Activated CD8-positive, alpha-beta T cell treated with anti-CD3 and anti-CD28 coated beads for 36 hours (primary cell): ENCODE results near the gene GPER1. TPM values are rescaled to one million over a fixed set of nuclear protein-coding genes. Genes with fewer than 3 reads are reported as not detected.

Experiments used
- ATAC-seq: fragments of 200-7000 bp; cut with Tn5 transposase; one replicate; pipeline ENCODE4 v1.10.0; 2021; ENCODE audit warnings: mild to moderate bottlenecking, moderate library complexity
- CTCF ChIA-PET: fragments of 350-600 bp; sonication (Branson Sonifier 250); formaldehyde crosslinking; loops from one replicate; lab custom pipeline; 2021; ENCODE audit warnings: antibody characterized with exemption; lab: Charles Lee
- POLR2A ChIA-PET: fragments of 350-600 bp; sonication (Branson Sonifier 250); formaldehyde crosslinking; loops from one replicate; lab custom pipeline; 2021; ENCODE audit warnings: antibody characterized with exemption; lab: Charles Lee
- DNase-seq: peaks from one replicate; pipeline ENCODE4 v3.0.0-alpha.2; 2020
- H3K27ac Mint-ChIP-seq: one replicate; pipeline ENCODE4 v1.8.0; 2021; ENCODE audit warnings: mild to moderate bottlenecking, mixed read lengths
- H3K27me3 Mint-ChIP-seq: one replicate; pipeline ENCODE4 v1.8.0; 2021; ENCODE audit warnings: mixed read lengths
- H3K36me3 Mint-ChIP-seq: one replicate; pipeline ENCODE4 v1.8.0; 2021; ENCODE audit warnings: low read depth, mixed read lengths
- H3K4me1 Mint-ChIP-seq: one replicate; pipeline ENCODE4 v1.8.0; 2021; ENCODE audit warnings: low read depth, mixed read lengths
- H3K4me3 Mint-ChIP-seq: one replicate; pipeline ENCODE4 v1.8.0; 2021; ENCODE audit warnings: mild to moderate bottlenecking, moderate library complexity, mixed read lengths
- H3K9me3 Mint-ChIP-seq: one replicate; pipeline ENCODE4 v1.8.0; 2021; ENCODE audit warnings: mixed read lengths
- intact Hi-C: fragments of 100-400 bp; cut with micrococcal nuclease; formaldehyde crosslinking; loops from one replicate; pipeline ENCODE4 v1.10.0; 2022
- total RNA-seq, 2 experiments: library from RNA; stranded (reverse); gene quantifications; one replicate each; pipeline ENCODE4 v1.2.3, GENCODE V29; 2021
- TF ChIP-seq, protein P1 (sequence below): fragments of 200-600 bp; IDR thresholded peaks from one replicate; pipeline ENCODE4 v1.8.0; 2022; ENCODE audit warnings: antibody characterized with exemption, mild to moderate bottlenecking

Gene GPER1
- total RNA-seq, 2 experiments from 2014 or later = 0.16 to 0.18 TPM

- POLR2A ChIA-PET = no interaction called here
- no peak for ATAC-seq
Measured at GRCh38 chr7:1122832-1123501, 35.1 kb downstream of the GPER1 start.

GRCh38 chr7:1123715-1124114 is 35.8 kb downstream of the GPER1 start:
- intact Hi-C loops = no loop called here
- Mint-ChIP-seq H3K36me3 (peaks cover 1% of the 10 kb centered on the region), H3K4me3 (no peak overlapping the region), H3K4me1 (peaks cover 6% of the 10 kb centered on the region), H3K9me3 (no peaks in the 10 kb centered on the region), H3K27ac (no peak overlapping the region), H3K27me3 (no peaks in the 10 kb centered on the region)
- DNase-seq (no peak), ATAC-seq (no peak)
- TF ChIP-seq, protein P1, sequence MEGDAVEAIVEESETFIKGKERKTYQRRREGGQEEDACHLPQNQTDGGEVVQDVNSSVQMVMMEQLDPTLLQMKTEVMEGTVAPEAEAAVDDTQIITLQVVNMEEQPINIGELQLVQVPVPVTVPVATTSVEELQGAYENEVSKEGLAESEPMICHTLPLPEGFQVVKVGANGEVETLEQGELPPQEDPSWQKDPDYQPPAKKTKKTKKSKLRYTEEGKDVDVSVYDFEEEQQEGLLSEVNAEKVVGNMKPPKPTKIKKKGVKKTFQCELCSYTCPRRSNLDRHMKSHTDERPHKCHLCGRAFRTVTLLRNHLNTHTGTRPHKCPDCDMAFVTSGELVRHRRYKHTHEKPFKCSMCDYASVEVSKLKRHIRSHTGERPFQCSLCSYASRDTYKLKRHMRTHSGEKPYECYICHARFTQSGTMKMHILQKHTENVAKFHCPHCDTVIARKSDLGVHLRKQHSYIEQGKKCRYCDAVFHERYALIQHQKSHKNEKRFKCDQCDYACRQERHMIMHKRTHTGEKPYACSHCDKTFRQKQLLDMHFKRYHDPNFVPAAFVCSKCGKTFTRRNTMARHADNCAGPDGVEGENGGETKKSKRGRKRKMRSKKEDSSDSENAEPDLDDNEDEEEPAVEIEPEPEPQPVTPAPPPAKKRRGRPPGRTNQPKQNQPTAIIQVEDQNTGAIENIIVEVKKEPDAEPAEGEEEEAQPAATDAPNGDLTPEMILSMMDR = no peak
- POLR2A ChIA-PET = no interaction called here
- CTCF ChIA-PET = interaction anchor here (1.6 kb wide), 1 partner anchor 38 kb away, joined by 5 read pairs; no protein-coding TSS in a partner anchor

More at GRCh38 chr7:1122832-1123501, 35.1 kb downstream of the GPER1 start:
- Mint-ChIP-seq H3K27me3 (no peaks in the 10 kb centered on the region), H3K4me3 (no peak overlapping the region), H3K27ac (no peak overlapping the region), H3K4me1 (peaks cover 9% of the 10 kb centered on the region), H3K36me3 (peaks cover 4% of the 10 kb centered on the region), H3K9me3 (no peaks in the 10 kb centered on the region)
- DNase-seq = no peak
- CTCF ChIA-PET = interaction anchor here (1.6 kb wide), 1 partner anchor 37 kb away, joined by 5 read pairs; no protein-coding TSS in a partner anchor
- intact Hi-C loops = no loop called here
- TF ChIP-seq, protein P1 = no peak

- Mint-ChIP-seq H3K9me3 (no peaks in the 10 kb centered on the region), H3K27me3 (no peaks in the 10 kb centered on the region), H3K36me3 (peaks cover 1% of the 10 kb centered on the region), H3K4me3 (no peak overlapping the region), H3K27ac (no peak overlapping the region), H3K4me1 (peaks cover 3% of the 10 kb centered on the region)
- ChIA-PET POLR2A (no interaction called here), CTCF (interaction anchor here (1.6 kb wide), 1 partner anchor 38 kb away, joined by 5 read pairs; no protein-coding TSS in a partner anchor)
- TF ChIP-seq, protein P1 = no peak
- no peak for DNase-seq
- ATAC-seq = no peak
- intact Hi-C loops = no loop called here
Measured at GRCh38 chr7:1124164-1124563, 36.3 kb downstream of the GPER1 start.

DNA sequence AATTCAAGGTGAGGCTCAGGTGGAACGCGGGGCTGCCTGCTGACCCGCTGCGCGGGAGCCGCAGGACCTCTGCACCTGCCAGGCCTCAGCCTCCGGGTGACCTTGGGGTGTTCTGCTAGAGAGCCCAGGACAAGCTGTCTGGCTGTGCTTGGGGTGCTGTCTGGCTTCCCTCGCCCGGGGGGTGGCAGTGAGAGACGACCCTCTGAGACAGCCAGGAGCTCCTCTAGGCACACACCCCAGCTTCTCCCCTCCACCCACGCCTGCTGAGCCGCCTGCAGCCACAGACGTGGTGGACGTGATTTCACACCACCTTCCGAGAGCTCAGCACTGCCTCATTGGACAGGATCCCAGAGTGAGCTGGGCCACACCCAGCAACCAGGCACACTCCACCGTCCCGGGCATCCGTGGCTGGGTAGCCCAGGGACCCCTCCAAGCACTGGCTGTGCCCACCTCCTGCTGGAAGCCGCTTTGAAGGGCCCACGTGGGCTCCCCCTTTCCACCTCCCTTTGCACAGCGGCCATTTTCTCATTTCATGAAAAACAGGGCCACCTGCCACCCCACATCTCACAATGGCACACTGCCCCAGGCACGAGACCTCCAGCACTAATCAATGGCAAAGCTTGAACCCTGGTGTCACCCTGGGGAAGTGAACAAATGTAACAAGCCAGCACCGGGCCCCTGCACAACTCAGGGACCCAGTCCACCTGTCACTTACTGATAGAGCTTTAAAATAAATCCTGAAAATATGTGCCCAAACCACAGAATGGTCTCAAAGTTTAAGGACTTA is 37.1 kb downstream of the GPER1 start:
- ChIA-PET POLR2A (interaction anchor here (2.5 kb wide), 1 partner anchor 12 kb away, joined by 10 read pairs; no protein-coding TSS in a partner anchor), CTCF (interaction anchor here (0.8 to 1.5 kb wide), 3 partner anchors 31 to 59 kb away, joined by 3 to 4 read pairs (median 4); no protein-coding TSS in a partner anchor)
- TF ChIP-seq, protein P1 = no peak
- ATAC-seq (no peak), DNase-seq (no peak)
- Mint-ChIP-seq H3K36me3 (peaks cover 5% of the 10 kb centered on the region), H3K4me1 (no peaks in the 10 kb centered on the region), H3K27me3 (no peaks in the 10 kb centered on the region), H3K4me3 (no peak overlapping the region), H3K9me3 (no peaks in the 10 kb centered on the region), H3K27ac (no peak overlapping the region)
- intact Hi-C loops = no loop called here
